GM23248 (cell line): Measurements from ENCODE around the gene KCMF1. TPM values are rescaled to one million over a fixed set of nuclear protein-coding genes. Genes with fewer than 3 reads are reported as not detected.

Experiments
- DNase-seq: peaks from one replicate; pipeline ENCODE4 v3.0.0-alpha.2; 2015
- H2AFZ ChIP-seq: fragments of 200-600 bp; sonication (generic); 2 replicates; pipeline ENCODE4 v1.6.1; 2016; ENCODE audit warnings: antibody characterized with exemption
- H3F3A ChIP-seq: fragments of 200-600 bp; sonication (generic); 2 replicates; pipeline ENCODE4 v1.6.1; 2016; ENCODE audit warnings: mild to moderate bottlenecking, antibody characterized with exemption, mixed run types; ENCODE audit not compliant: insufficient read depth
- H3K27ac ChIP-seq: fragments of 200-600 bp; sonication (generic); 2 replicates; pipeline ENCODE4 v1.5.1; 2016; ENCODE audit warnings: mild to moderate bottlenecking
- H3K27me3 ChIP-seq: fragments of 200-600 bp; sonication (generic); replicated peaks from 2 replicates; pipeline ENCODE4 v1.6.1; 2016; ENCODE audit warnings: mild to moderate bottlenecking; ENCODE audit not compliant: insufficient read depth
- H3K36me3 ChIP-seq: fragments of 200-600 bp; sonication (generic); 2 replicates; pipeline ENCODE4 v1.6.1; 2016; ENCODE audit warnings: low read depth, mild to moderate bottlenecking
- H3K4me1 ChIP-seq: fragments of 200-600 bp; sonication (generic); 2 replicates; pipeline ENCODE4 v1.6.1; 2016; ENCODE audit warnings: mild to moderate bottlenecking; ENCODE audit not compliant: insufficient read depth
- H3K4me2 ChIP-seq: fragments of 200-600 bp; sonication (generic); one replicate; pipeline ENCODE4 v1.6.1; 2016; ENCODE audit warnings: mild to moderate bottlenecking; ENCODE audit not compliant: unreplicated experiment
- H3K4me3 ChIP-seq: fragments of 200-600 bp; sonication (generic); 2 replicates; pipeline ENCODE4 v1.5.1; 2016; ENCODE audit warnings: mild to moderate bottlenecking
- H3K79me2 ChIP-seq: fragments of 200-600 bp; sonication (generic); 2 replicates; pipeline ENCODE4 v1.6.1; 2016; ENCODE audit warnings: mild to moderate bottlenecking; ENCODE audit not compliant: insufficient read depth
- H3K9ac ChIP-seq: fragments of 200-600 bp; sonication (generic); 2 replicates; pipeline ENCODE4 v1.6.1; 2016; ENCODE audit warnings: mild to moderate bottlenecking
- H3K9me2 ChIP-seq: fragments of 200-600 bp; sonication (generic); 2 replicates; pipeline ENCODE4 v1.6.1; 2016; ENCODE audit warnings: mixed run types, mild to moderate bottlenecking, moderate library complexity; ENCODE audit not compliant: insufficient read depth
- H3K9me3 ChIP-seq: fragments of 200-600 bp; sonication (generic); one replicate; pipeline ENCODE4 v1.6.1; 2017; ENCODE audit warnings: low read depth
- H4K20me1 ChIP-seq: fragments of 200-600 bp; sonication (generic); 2 replicates; pipeline ENCODE4 v1.6.0; 2016; ENCODE audit not compliant: insufficient read depth
- EZH2 ChIP-seq: fragments of 200-600 bp; sonication (generic); IDR thresholded peaks from 2 replicates; pipeline ENCODE4 v1.6.1; 2018; ENCODE audit warnings: antibody characterized with exemption, mild to moderate bottlenecking; ENCODE audit not compliant: insufficient read depth, poor library complexity, severe bottlenecking
- EZH2phosphoT487 ChIP-seq: fragments of 200-600 bp; sonication (generic); IDR thresholded peaks from 2 replicates; pipeline ENCODE4 v1.6.1; 2018; ENCODE audit warnings: antibody characterized with exemption, moderate library complexity, mild to moderate bottlenecking, low read depth; ENCODE audit not compliant: insufficient read depth
- WGBS, 2 experiments: methylation state at CpG; one replicate each; pipeline ENCODE4 v1.1.6; 2015 to 2017; ENCODE audit warnings: low lambda C conversion rate in 2 of 2, low coverage in 1 of 2; ENCODE audit errors: missing lambda C conversion rate in 2 of 2; 5-methylcytosine and 5-hydroxymethylcytosine counted together
- in situ Hi-C: fragments of 300-500 bp; cut with MboI; formaldehyde crosslinking; loops from 2 replicates; pipeline ENCODE4 v1.15.0; 2020
- polyA plus RNA-seq: library from polyadenylated mRNA; unstranded; fragments of >200 nt; fragmentation: Nextera tagmentation; extraction: Ambion mirVana; gene quantifications from 2 replicates; pipeline ENCODE4 v1.2.1, GENCODE V29; 2016
- total RNA-seq: library from RNA; depleted of rRNA; stranded (reverse); fragments of >200 nt; shearing (Covaris generic); gene quantifications from 2 replicates; pipeline ENCODE4 v1.2.3, GENCODE V29; 2014

Gene KCMF1
- total and polyA plus RNA-seq, 2 experiments from 2014 or later, result 52.5 to 87.2 TPM

DNA sequence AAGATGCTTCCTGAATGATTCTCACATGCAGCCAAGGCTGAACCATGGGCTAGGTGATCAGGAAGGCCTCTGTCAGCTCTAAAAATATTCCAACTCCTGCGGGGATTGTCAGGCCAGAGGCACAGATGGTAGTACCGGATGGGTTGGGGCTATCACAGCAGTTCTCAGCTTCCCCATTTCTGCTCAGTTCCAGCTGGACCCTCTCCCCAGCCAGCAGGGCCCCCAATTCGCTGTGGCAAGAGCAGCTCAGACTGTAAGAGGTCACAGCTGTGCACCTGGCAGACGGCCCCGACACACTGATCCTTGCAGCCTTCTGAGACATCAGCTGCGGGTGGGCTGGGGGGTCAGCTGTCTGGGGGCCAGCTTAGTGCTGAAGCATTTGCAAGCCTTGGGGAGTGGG, 118.6 kb downstream of the KCMF1 start:
- Histone ChIP-seq H3K27me3 (peaks cover 43% of the 10 kb centered on the region), H3K27ac (no peak overlapping the region), H3F3A (no peaks in the 10 kb centered on the region), H3K9me3 (no peaks in the 10 kb centered on the region), H3K9ac (no peak overlapping the region), H3K4me2 (no peak overlapping the region), H4K20me1 (no peaks in the 10 kb centered on the region), H3K9me2 (no peaks in the 10 kb centered on the region), H3K36me3 (no peaks in the 10 kb centered on the region), H2AFZ (no peak overlapping the region), H3K4me1 (no peaks in the 10 kb centered on the region), H3K79me2 (no peaks in the 10 kb centered on the region), H3K4me3 (no peak overlapping the region)
- WGBS, 2 experiments, result 42% methylated on average over 6 of the region's 6 CpGs
- TF ChIP-seq EZH2phosphoT487 (no peak), EZH2 (no peak)
- in situ Hi-C loops, result no loop called here
- DNase-seq, result no peak

DNA sequence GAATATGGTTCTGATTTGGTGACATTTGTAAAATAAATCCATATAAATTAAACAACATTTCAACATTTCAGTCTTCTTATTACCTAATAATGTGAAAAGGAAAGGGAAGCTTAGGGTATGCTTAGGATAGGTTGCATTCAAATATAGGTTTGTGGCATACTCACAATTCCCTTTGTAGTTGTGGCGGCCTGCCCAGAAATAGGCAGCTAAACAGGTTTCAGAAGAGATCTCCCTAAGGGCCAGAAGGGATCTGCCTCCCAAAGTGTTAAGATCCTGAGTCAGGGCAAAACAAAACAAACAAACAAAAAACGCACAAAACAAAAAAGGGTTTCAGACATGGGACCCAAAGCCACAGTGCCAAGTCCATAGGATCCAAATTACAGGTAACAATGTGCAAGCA, 120.9 kb downstream of the KCMF1 start:
- 59 to 68% methylated on average over 2 of the region's 2 CpGs for WGBS, 2 experiments
- Histone ChIP-seq H3F3A (no peaks in the 10 kb centered on the region), H3K4me2 (no peak overlapping the region), H3K36me3 (no peaks in the 10 kb centered on the region), H3K9ac (no peak overlapping the region), H3K4me3 (no peak overlapping the region), H2AFZ (no peak overlapping the region), H3K4me1 (no peaks in the 10 kb centered on the region), H3K79me2 (no peaks in the 10 kb centered on the region), H3K9me3 (no peaks in the 10 kb centered on the region), H3K27me3 (peaks cover 33% of the 10 kb centered on the region), H3K27ac (no peak overlapping the region), H3K9me2 (no peaks in the 10 kb centered on the region), H4K20me1 (no peaks in the 10 kb centered on the region)
- in situ Hi-C loops, result no loop called here
- no peak for TF ChIP-seq EZH2
- TF ChIP-seq EZH2phosphoT487, result no peak
- DNase-seq, result no peak

DNA sequence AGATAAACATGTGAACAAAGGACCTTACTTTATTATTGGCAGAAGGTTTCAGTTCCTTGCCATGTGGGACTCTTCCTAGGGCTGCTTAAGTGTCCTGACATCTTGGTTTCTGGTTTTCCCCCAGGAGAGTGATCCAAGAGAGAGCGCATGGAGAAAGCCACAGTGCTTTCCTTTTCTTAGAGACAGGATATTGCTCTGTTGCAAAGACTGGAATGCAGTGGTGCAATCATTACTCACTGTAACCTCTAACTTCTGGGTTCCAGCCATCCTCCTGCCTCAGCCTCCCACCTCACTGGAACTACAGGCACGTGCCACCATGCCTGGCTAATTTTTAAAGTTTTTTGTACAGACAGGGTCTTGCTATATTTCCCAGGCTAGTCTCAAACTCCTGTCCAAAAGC, 124.1 kb downstream of the KCMF1 start:
- no peak overlapping the region for H3K27ac ChIP-seq
- H2AFZ ChIP-seq, result no peak overlapping the region
- no peaks in the 10 kb centered on the region for H3K36me3 ChIP-seq
- H3K9me3 ChIP-seq, result no peaks in the 10 kb centered on the region
- peaks cover 12% of the 10 kb centered on the region for H3K27me3 ChIP-seq
- no peak overlapping the region for H3K4me2 ChIP-seq
- no peak overlapping the region for H3K9ac ChIP-seq
- no peaks in the 10 kb centered on the region for H3K4me1 ChIP-seq
- H4K20me1 ChIP-seq, result no peaks in the 10 kb centered on the region
- H3K9me2 ChIP-seq, result no peaks in the 10 kb centered on the region
- in situ Hi-C loops, result no loop called here
- H3F3A ChIP-seq, result no peaks in the 10 kb centered on the region
- H3K4me3 ChIP-seq, result no peak overlapping the region
- TF ChIP-seq EZH2 (no peak), EZH2phosphoT487 (no peak)
- no peaks in the 10 kb centered on the region for H3K79me2 ChIP-seq
- peak; percentile 48 for DNase-seq
- WGBS, 2 experiments, result 31 to 38% methylated on average over 2 of the region's 2 CpGs

DNA sequence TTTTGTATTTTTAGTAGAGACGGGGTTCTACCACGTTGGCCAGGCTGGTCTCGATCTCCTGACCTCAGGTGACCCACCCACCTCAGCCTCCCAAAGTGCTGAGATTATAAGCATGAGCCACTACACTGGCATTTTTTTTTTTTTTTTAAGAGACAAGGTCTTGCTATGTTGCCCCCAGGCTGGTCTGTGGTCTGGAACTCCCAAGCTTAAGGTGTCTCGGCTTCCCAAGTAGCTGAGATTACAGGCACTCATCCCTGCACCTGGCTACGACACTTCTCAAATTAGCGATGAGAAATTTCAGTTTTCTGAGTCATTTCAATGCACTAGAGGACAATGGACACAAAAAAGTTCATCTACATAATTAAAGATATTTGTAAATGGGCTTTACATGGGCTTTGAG, 125.7 kb downstream of the KCMF1 start:
- in situ Hi-C loops, result no loop called here

DNA sequence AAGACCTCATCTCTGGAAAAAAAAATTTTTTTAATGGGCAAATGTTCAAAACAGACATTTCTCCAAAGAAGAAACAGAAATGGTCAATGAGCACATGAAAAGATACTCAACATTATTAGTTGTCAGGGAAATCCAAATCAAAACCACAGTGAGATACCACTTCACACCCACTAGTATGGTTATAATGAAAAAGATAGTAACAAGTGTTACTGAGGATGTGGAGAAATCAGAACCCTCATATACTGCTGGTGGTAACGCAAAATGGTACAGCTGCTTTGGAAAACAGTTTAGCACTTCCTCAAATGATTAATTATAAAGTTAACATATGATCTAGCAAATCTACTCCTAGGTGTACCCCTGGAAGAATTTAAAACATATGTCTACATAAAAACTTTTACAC, 133.3 kb downstream of the KCMF1 start:
- Histone ChIP-seq H3K27ac (no peak overlapping the region), H3K9me3 (no peaks in the 10 kb centered on the region), H3K27me3 (no peaks in the 10 kb centered on the region), H3K4me1 (peaks cover 5% of the 10 kb centered on the region; the same call in 1 of the 2 replicates), H3K4me2 (no peak overlapping the region), H3K9ac (no peak overlapping the region), H4K20me1 (no peaks in the 10 kb centered on the region), H3K36me3 (no peaks in the 10 kb centered on the region), H3F3A (no peaks in the 10 kb centered on the region), H3K4me3 (no peak overlapping the region), H3K9me2 (no peaks in the 10 kb centered on the region; the same call in 1 of the 2 replicates), H2AFZ (no peak overlapping the region), H3K79me2 (no peaks in the 10 kb centered on the region)
- in situ Hi-C loops, result no loop called here
- DNase-seq, result no peak
- whole genome bisulfite sequencing, 2 experiments, result 95 to 96% methylated on average over 1 of the region's 1 CpG
- TF ChIP-seq EZH2 (no peak), EZH2phosphoT487 (no peak)

More for the DNA sequence above, 125.7 kb downstream of the KCMF1 start:
- Histone ChIP-seq H4K20me1 (no peaks in the 10 kb centered on the region), H2AFZ (no peak overlapping the region), H3K9me3 (no peaks in the 10 kb centered on the region), H3K9me2 (no peaks in the 10 kb centered on the region), H3K36me3 (no peaks in the 10 kb centered on the region), H3K4me2 (no peak overlapping the region), H3K27ac (no peak overlapping the region), H3F3A (no peaks in the 10 kb centered on the region), H3K9ac (no peak overlapping the region), H3K4me3 (no peak overlapping the region), H3K4me1 (no peaks in the 10 kb centered on the region), H3K27me3 (peaks cover 5% of the 10 kb centered on the region), H3K79me2 (no peaks in the 10 kb centered on the region)
- no peak for TF ChIP-seq EZH2phosphoT487
- no peak for TF ChIP-seq EZH2
- no peak for DNase-seq
- 81 to 82% methylated on average over 6 of the region's 6 CpGs for WGBS, 2 experiments
